H1 (cell line): ENCODE data around the gene ZNF223. TPM values are rescaled to one million over a fixed set of nuclear protein-coding genes. Genes with fewer than 3 reads are reported as not detected.

Experiments used
- CTCF ChIA-PET: fragments of 300-600 bp; sonication (Branson Sonifier 250); formaldehyde crosslinking; loops from one replicate; lab custom pipeline; 2021; ENCODE audit not compliant: partially characterized antibody; lab: Charles Lee
- POLR2A ChIA-PET: fragments of 300-600 bp; sonication (Branson Sonifier 250); formaldehyde crosslinking; loops from one replicate; lab custom pipeline; 2021; ENCODE audit warnings: inconsistent platforms; ENCODE audit not compliant: partially characterized antibody; lab: Charles Lee
- DNase-seq, 2 experiments: peaks; one replicate each; pipeline versions ENCODE4 v3.0.0 to v3.0.0-alpha.2; 2010 to 2022; ENCODE audit warnings: low spot score in 2 of 2, low read depth in 1 of 2, mixed read lengths in 1 of 2
- FAIRE-seq: peaks from 2 replicates; lab custom pipeline; 2011; peaks lifted over from hg19 to GRCh38; lab: Jason Lieb, UNC
- H2AFZ ChIP-seq: 2 replicates; pipeline ENCODE4 v1.8.1; 2012; ENCODE audit warnings: low read length, inconsistent platforms
- H2AK5ac ChIP-seq: 2 replicates; pipeline ENCODE4 v1.6.1; 2013; ENCODE audit warnings: low read depth, low read length
- H2BK120ac ChIP-seq: replicated peaks from 2 replicates; pipeline ENCODE3; 2013; ENCODE audit warnings: low read depth, low read length, inconsistent platforms
- H2BK12ac ChIP-seq: 2 replicates; pipeline ENCODE4 v1.6.1; 2013; ENCODE audit warnings: low read depth, low read length
- H2BK15ac ChIP-seq: 2 replicates; pipeline ENCODE4 v1.6.1; 2013; ENCODE audit warnings: low read length
- H2BK20ac ChIP-seq: 2 replicates; pipeline ENCODE4 v1.6.1; 2013; ENCODE audit warnings: low read length
- H2BK5ac ChIP-seq: 2 replicates; pipeline ENCODE4 v1.6.1; 2013; ENCODE audit warnings: low read depth, low read length
- H3K14ac ChIP-seq: 2 replicates; pipeline ENCODE4 v1.6.1; 2013; ENCODE audit warnings: inconsistent platforms; ENCODE audit not compliant: insufficient read length
- H3K18ac ChIP-seq: 2 replicates; pipeline ENCODE4 v1.6.1; 2013; ENCODE audit warnings: low read length; ENCODE audit errors: extremely low read depth
- H3K23ac ChIP-seq: 2 replicates; pipeline ENCODE4 v1.6.1; 2013; ENCODE audit warnings: inconsistent platforms; ENCODE audit not compliant: insufficient read length
- H3K23me2 ChIP-seq: 2 replicates; pipeline ENCODE4 v1.6.1; 2013; ENCODE audit warnings: low read depth, low read length
- H3K27ac ChIP-seq: 2 replicates; pipeline ENCODE4 v1.6.1; 2011; ENCODE audit warnings: low read depth, low read length, inconsistent platforms
- H3K27me3 ChIP-seq, 4 experiments: replicated peaks in 1 of 4; 1 replicate in 1 of 4; 2 replicates in 3 of 4; pipeline versions ENCODE4 v1.6.1 to v1.8.1; 2011 to 2013; ENCODE audit warnings: low read length in 3 of 4, mild to moderate bottlenecking in 3 of 4, inconsistent platforms in 2 of 4, mixed read lengths in 2 of 4, moderate library complexity in 1 of 4; ENCODE audit not compliant: control insufficient read depth in 3 of 4, insufficient read depth in 3 of 4; ENCODE audit errors: extremely low read depth in 1 of 4
- H3K36me3 ChIP-seq, 4 experiments: 2 replicates each; pipeline versions ENCODE4 v1.6.1 to v1.8.1; 2011 to 2013; ENCODE audit warnings: mild to moderate bottlenecking in 4 of 4, low read length in 3 of 4, moderate library complexity in 2 of 4, control low read depth in 1 of 4, inconsistent platforms in 1 of 4; ENCODE audit not compliant: insufficient read depth in 4 of 4, control insufficient read depth in 2 of 4
- H3K4ac ChIP-seq: replicated peaks from 2 replicates; pipeline ENCODE3; 2013; ENCODE audit warnings: low read length, low read depth, mixed read lengths, inconsistent platforms; ENCODE audit not compliant: insufficient read length
- H3K4me1 ChIP-seq, 4 experiments: replicated peaks in 1 of 4; 1 replicate in 1 of 4; 2 replicates in 3 of 4; pipeline versions ENCODE4 v1.6.1 to v1.8.1; 2011 to 2013; ENCODE audit warnings: low read length in 3 of 4, inconsistent platforms in 2 of 4, mixed read lengths in 1 of 4; ENCODE audit not compliant: insufficient read depth in 4 of 4, control insufficient read depth in 3 of 4
- H3K4me2 ChIP-seq, 2 experiments: 2 replicates each; pipeline versions ENCODE4 v1.6.1 to v1.8.1; 2011 to 2013; ENCODE audit warnings: low read depth in 2 of 2, low read length in 2 of 2, control low read depth in 1 of 2, inconsistent platforms in 1 of 2, mild to moderate bottlenecking in 1 of 2; ENCODE audit not compliant: insufficient read depth in 1 of 2
- H3K4me3 ChIP-seq, 4 experiments: fragments of 200-600, 300-600 bp in 1 of 4; sonication (generic), shearing (Covaris generic), sonication (Bioruptor Twin) in 1 of 4; 2 replicates each; pipeline versions ENCODE4 v1.5.1 to v1.8.1; 2011 to 2016; ENCODE audit warnings: low read length in 4 of 4, low read depth in 3 of 4, control low read depth in 2 of 4, inconsistent platforms in 2 of 4, mild to moderate bottlenecking in 2 of 4, mixed read lengths in 1 of 4, moderate library complexity in 1 of 4; ENCODE audit not compliant: insufficient read depth in 2 of 4; ENCODE audit errors: extremely low read depth in 1 of 4
- H3K56ac ChIP-seq: replicated peaks from 2 replicates; pipeline ENCODE3; 2013; ENCODE audit warnings: low read depth, mild to moderate bottlenecking, mixed read lengths, low read length, inconsistent platforms; ENCODE audit not compliant: insufficient read length
- H3K79me1 ChIP-seq: 2 replicates; pipeline ENCODE4 v1.6.1; 2013; ENCODE audit warnings: low read depth, low read length, control low read depth
- H3K79me2 ChIP-seq, 2 experiments: 2 replicates each; pipeline versions ENCODE4 v1.6.1 to v1.8.1; 2012 to 2013; ENCODE audit warnings: low read length in 2 of 2, mild to moderate bottlenecking in 2 of 2, inconsistent platforms in 1 of 2; ENCODE audit not compliant: insufficient read depth in 2 of 2, control insufficient read depth in 1 of 2
- H3K9ac ChIP-seq, 4 experiments: replicated peaks in 1 of 4; 1 replicate in 1 of 4; 2 replicates in 3 of 4; pipeline versions ENCODE4 v1.6.1 to v1.8.1; 2011 to 2013; ENCODE audit warnings: low read depth in 3 of 4, low read length in 3 of 4, control low read depth in 2 of 4, mild to moderate bottlenecking in 2 of 4, moderate library complexity in 2 of 4, inconsistent platforms in 1 of 4; ENCODE audit errors: extremely low read depth in 1 of 4
- H3K9me3 ChIP-seq, 2 experiments: 2 replicates each; pipeline versions ENCODE4 v1.6.1 to v1.8.1; 2012 to 2013; ENCODE audit warnings: mild to moderate bottlenecking in 2 of 2, moderate library complexity in 2 of 2, control low read depth in 1 of 2, inconsistent platforms in 1 of 2, low read depth in 1 of 2, low read length in 1 of 2, mixed read lengths in 1 of 2; ENCODE audit not compliant: insufficient read depth in 2 of 2
- H4K20me1 ChIP-seq, 2 experiments: replicated peaks in 1 of 2; 2 replicates each; pipeline versions ENCODE3 to v1.8.1; 2011 to 2013; ENCODE audit warnings: inconsistent platforms in 2 of 2, low read length in 2 of 2, mild to moderate bottlenecking in 1 of 2; ENCODE audit not compliant: insufficient read depth in 2 of 2, control insufficient read depth in 1 of 2
- H4K5ac ChIP-seq: 2 replicates; pipeline ENCODE4 v1.6.1; 2013; ENCODE audit warnings: low read length, low read depth, mixed read lengths, inconsistent platforms; ENCODE audit not compliant: insufficient read length
- H4K8ac ChIP-seq: 2 replicates; pipeline ENCODE4 v1.8.0; 2013; ENCODE audit warnings: mild to moderate bottlenecking, moderate library complexity, low read length, inconsistent platforms; ENCODE audit not compliant: insufficient read depth; ENCODE audit errors: extremely low read depth
- H4K91ac ChIP-seq: replicated peaks from 2 replicates; pipeline ENCODE3; 2013; ENCODE audit warnings: low read length, mixed read lengths, inconsistent platforms; ENCODE audit not compliant: insufficient read length
- BRCA1 ChIP-seq: IDR thresholded peaks from 2 replicates; pipeline ENCODE4 v1.6.1; 2012; ENCODE audit warnings: low read depth, low read length, improper control_type of control experiment
- CHD1 ChIP-seq: IDR thresholded peaks from 2 replicates; pipeline ENCODE4 v1.6.1; 2012; ENCODE audit warnings: low read depth, low read length, improper control_type of control experiment
- HDAC2 ChIP-seq, 2 experiments: fragments of 300-600 bp in 1 of 2; sonication (generic) in 1 of 2; IDR thresholded peaks; 2 replicates each; pipeline ENCODE4 v1.6.1; 2011 to 2012; ENCODE audit warnings: low read depth in 2 of 2, low read length in 2 of 2, mild to moderate bottlenecking in 2 of 2, moderate library complexity in 2 of 2, borderline replicate concordance in 1 of 2, inconsistent platforms in 1 of 2
- PHF8 ChIP-seq: fragments of 200-600 bp; sonication (generic); conservative IDR thresholded peaks from 2 replicates; pipeline ENCODE4 v1.7.1; 2012; ENCODE audit warnings: low read depth, mild to moderate bottlenecking, inconsistent platforms, low read length, moderate library complexity
- SIN3A ChIP-seq, 2 experiments: IDR thresholded peaks in 1 of 2; conservative IDR thresholded peaks in 1 of 2; 2 replicates each; pipeline ENCODE4 v1.6.1; 2011 to 2012; ENCODE audit warnings: low read length in 2 of 2, improper control_type of control experiment in 1 of 2, low read depth in 1 of 2, mild to moderate bottlenecking in 1 of 2
- SP2 ChIP-seq: IDR thresholded peaks from 2 replicates; pipeline ENCODE4 v1.6.1; 2012; ENCODE audit warnings: mild to moderate bottlenecking, low read length, inconsistent platforms
- TAF7 ChIP-seq: optimal IDR thresholded peaks from 2 replicates; pipeline ENCODE3; 2011; ENCODE audit warnings: low read depth, mild to moderate bottlenecking, inconsistent platforms, low read length, moderate library complexity, borderline replicate concordance
- ZNF274 ChIP-seq: IDR thresholded peaks from 2 replicates; pipeline ENCODE4 v1.7.0; 2012; ENCODE audit warnings: low read length, borderline replicate concordance; ENCODE audit errors: extremely low read depth
- WGBS, 2 experiments: shearing (Covaris generic) in 1 of 2; methylation state at CpG; one replicate each; pipeline versions ENCODE4 v1.1.6 to v1.1.7; 2013 to 2015; ENCODE audit warnings: low lambda C conversion rate in 2 of 2, mixed read lengths in 2 of 2, inconsistent platforms in 1 of 2, low coverage in 1 of 2, missing lambda C conversion rate in 1 of 2; ENCODE audit not compliant: insufficient replicate concordance in 2 of 2, insufficient coverage in 1 of 2, insufficient read length in 1 of 2; ENCODE audit errors: extremely low coverage in 1 of 2, missing lambda C conversion rate in 1 of 2; 5-methylcytosine and 5-hydroxymethylcytosine counted together
- polyA plus RNA-seq, 7 experiments: library from polyadenylated mRNA; depleted of rRNA in 3 of 7; stranded (reverse) in 5 of 7; unstranded in 2 of 7; fragments of >200 nt in 5 of 7; fragments of 200-250 nt in 2 of 7; gene quantifications; 1 replicate in 5 of 7; 2 replicates in 1 of 7; 4 replicates in 1 of 7; pipeline versions ENCODE4 v1.2.1 to v1.2.3, GENCODE V29; 2011 to 2013; ENCODE audit warnings: missing spikeins in 2 of 7, mixed read lengths in 2 of 7
- total RNA-seq: library from RNA; stranded (reverse); fragmentation: NEBNext Ultra II Directional; extraction: Animal tissue kit (Norgen Biotek cat#: 25700); gene quantifications from 2 replicates; pipeline ENCODE4 v1.2.1, GENCODE V29; 2021
- TF ChIP-seq, protein P1 (sequence below), 3 experiments: IDR thresholded peaks; 1 replicate in 2 of 3; 2 replicates in 1 of 3; pipeline versions ENCODE4 v1.5.1 to v1.6.1; 2011; ENCODE audit warnings: low read length in 3 of 3, mild to moderate bottlenecking in 3 of 3, inconsistent platforms in 2 of 3, low read depth in 1 of 3, moderate library complexity in 1 of 3; ENCODE audit not compliant: insufficient read depth in 1 of 3; ENCODE audit errors: control extremely low read depth in 1 of 3
- TF ChIP-seq, protein P2 (sequence below): IDR thresholded peaks from 2 replicates; pipeline ENCODE4 v1.6.1; 2011; ENCODE audit warnings: low read depth, mild to moderate bottlenecking, low read length; ENCODE audit not compliant: insufficient read depth

ZNF223 gene
- total and polyA plus RNA-seq, 2 of the 8 experiments (the other 6 are each of a cell fraction or from before 2014, with no cell fraction given), result 1.7 to 4.3 TPM

DNA sequence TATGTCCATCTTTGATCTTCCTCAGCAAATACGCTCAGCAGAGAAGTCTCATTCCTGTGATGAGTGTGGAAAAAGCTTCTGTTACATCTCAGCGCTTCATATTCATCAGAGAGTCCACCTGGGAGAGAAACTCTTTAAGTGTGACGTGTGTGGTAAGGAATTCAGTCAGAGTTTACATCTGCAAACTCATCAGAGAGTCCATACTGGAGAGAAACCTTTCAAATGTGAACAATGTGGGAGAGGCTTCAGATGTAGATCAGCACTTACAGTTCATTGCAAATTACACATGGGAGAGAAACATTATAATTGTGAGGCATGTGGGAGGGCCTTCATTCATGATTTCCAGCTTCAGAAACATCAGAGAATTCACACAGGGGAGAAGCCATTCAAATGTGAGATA lies 14.5 kb downstream of the ZNF223 start:
- Histone ChIP-seq H3K4me1 (no peaks in the 10 kb centered on the region; a peak in 1 of 7 replicates), H3K56ac (no peak overlapping the region), H2BK15ac (no peak overlapping the region), H3K79me2 (no peaks in the 10 kb centered on the region), H3K9me3 (peaks cover 26 to 32% of the 10 kb centered on the region in 2 experiments), H3K23ac (no peak overlapping the region), H2AK5ac (no peak overlapping the region), H2BK5ac (no peak overlapping the region), H3K27me3 (no peaks in the 10 kb centered on the region), H3K14ac (no peak overlapping the region), H3K36me3 (peaks cover 3 to 48% (median 32%) of the 10 kb centered on the region in 4 experiments; a peak in 6 of 8 replicates), H3K23me2 (no peaks in the 10 kb centered on the region; the same call in 1 of the 2 replicates), H3K4me3 (no peak overlapping the region), H2AFZ (no peak overlapping the region), H4K8ac (no peak overlapping the region), H3K79me1 (no peaks in the 10 kb centered on the region), H2BK120ac (no peak overlapping the region), H3K18ac (no peak overlapping the region), H3K27ac (no peak overlapping the region), H2BK12ac (no peak overlapping the region), H4K5ac (no peak overlapping the region), H3K4ac (no peak overlapping the region), H4K91ac (no peak overlapping the region), H3K9ac (no peak overlapping the region), H2BK20ac (no peak overlapping the region), H4K20me1 (no peaks in the 10 kb centered on the region), H3K4me2 (no peak overlapping the region)
- CTCF ChIA-PET, result no interaction called here
- 53% methylated on average over 3 of the region's 3 CpGs; no CpG with 5 or more reads in 1 of the 2 experiments for WGBS, 2 experiments
- no peak for DNase-seq
- no peak for FAIRE-seq
- POLR2A ChIA-PET, result interaction anchor here (1.2 kb wide), 1 partner anchor 14 kb away, joined by 5 read pairs; the partner anchor contains the start of gene ZNF223
- TF ChIP-seq CHD1 (no peak), ZNF274 (no peak), SIN3A (conservative IDR thresholded peaks at IDR 0.05 in 1 of 2, IDR thresholded peaks at IDR 0.05 in 1 of 2; ENCODE audit: low read depth in 1 of 2, low read length in 2 of 2) (no peak), TAF7 (no peak), BRCA1 (no peak), PHF8 (no peak), HDAC2 (IDR thresholded peaks at IDR 0.05; ENCODE audit: borderline replicate concordance in 1 of 2, low read depth in 2 of 2, low read length in 2 of 2) (no peak), SP2 (no peak)
- TF ChIP-seq, protein P1, sequence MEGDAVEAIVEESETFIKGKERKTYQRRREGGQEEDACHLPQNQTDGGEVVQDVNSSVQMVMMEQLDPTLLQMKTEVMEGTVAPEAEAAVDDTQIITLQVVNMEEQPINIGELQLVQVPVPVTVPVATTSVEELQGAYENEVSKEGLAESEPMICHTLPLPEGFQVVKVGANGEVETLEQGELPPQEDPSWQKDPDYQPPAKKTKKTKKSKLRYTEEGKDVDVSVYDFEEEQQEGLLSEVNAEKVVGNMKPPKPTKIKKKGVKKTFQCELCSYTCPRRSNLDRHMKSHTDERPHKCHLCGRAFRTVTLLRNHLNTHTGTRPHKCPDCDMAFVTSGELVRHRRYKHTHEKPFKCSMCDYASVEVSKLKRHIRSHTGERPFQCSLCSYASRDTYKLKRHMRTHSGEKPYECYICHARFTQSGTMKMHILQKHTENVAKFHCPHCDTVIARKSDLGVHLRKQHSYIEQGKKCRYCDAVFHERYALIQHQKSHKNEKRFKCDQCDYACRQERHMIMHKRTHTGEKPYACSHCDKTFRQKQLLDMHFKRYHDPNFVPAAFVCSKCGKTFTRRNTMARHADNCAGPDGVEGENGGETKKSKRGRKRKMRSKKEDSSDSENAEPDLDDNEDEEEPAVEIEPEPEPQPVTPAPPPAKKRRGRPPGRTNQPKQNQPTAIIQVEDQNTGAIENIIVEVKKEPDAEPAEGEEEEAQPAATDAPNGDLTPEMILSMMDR (IDR thresholded peaks at IDR 0.05; ENCODE audit: control extremely low read depth in 1 of 3, insufficient read depth in 1 of 3, low read depth in 1 of 3, low read length in 3 of 3), result no peak
- TF ChIP-seq, protein P2, sequence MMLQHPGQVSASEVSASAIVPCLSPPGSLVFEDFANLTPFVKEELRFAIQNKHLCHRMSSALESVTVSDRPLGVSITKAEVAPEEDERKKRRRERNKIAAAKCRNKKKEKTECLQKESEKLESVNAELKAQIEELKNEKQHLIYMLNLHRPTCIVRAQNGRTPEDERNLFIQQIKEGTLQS, result no peak
